K562 (cell line): ENCODE results near the gene METTL15. TPM values are rescaled to one million over a fixed set of nuclear protein-coding genes. Genes with fewer than 3 reads are reported as not detected.
A peak's percentile ranks its signal among the peaks of the same experiment; 100 is the strongest.

Source experiments
- ATAC-seq: fragments of 200-7000 bp; cut with Tn5 transposase; 3 replicates; pipeline ENCODE4 v1.9.1; 2020; ENCODE audit warnings: moderate library complexity
- Bru-seq: library from RNA; stranded (reverse); fragments of 400-500 nt; gene quantifications from one replicate; lab custom pipeline; 2021; lab: Mats Ljungman, UMichigan
- BruChase-seq, 2 experiments: library from RNA; stranded (reverse); fragments of 400-500 nt; gene quantifications; one replicate each; lab custom pipeline; 2021; lab: Mats Ljungman, UMichigan
- BruUV-seq: library from RNA; stranded (reverse); fragments of 400-500 nt; replicated peaks from 2 replicates; lab custom pipeline; 2021; lab: Mats Ljungman, UMichigan
- CTCF ChIA-PET: fragments of 300-600 bp; formaldehyde crosslinking; extraction: SDS; loops from one replicate; lab custom pipeline; 2021; ENCODE audit warnings: low intra/inter-chr PET ratio; lab: Yijun Ruan, JAX
- POLR2A ChIA-PET: fragments of 300-600, 350-650 bp; sonication (Branson Sonifier 250); formaldehyde crosslinking; extraction: SDS; loops from one replicate; lab custom pipeline; 2021; ENCODE audit warnings: antibody characterized with exemption, inconsistent platforms; lab: Yijun Ruan, JAX
- DNase-seq, 4 experiments: peaks; one replicate each; pipeline versions ENCODE4 v3.0.0 to v3.0.0-alpha.2; 2011 to 2018; ENCODE audit warnings: low spot score in 3 of 4, mixed read lengths in 3 of 4; ENCODE audit errors: extremely low read depth in 1 of 4
- FAIRE-seq: peaks from 2 replicates; lab custom pipeline; 2011; peaks lifted over from hg19 to GRCh38; lab: Jason Lieb, UNC
- H2AFZ ChIP-seq: 2 replicates; pipeline ENCODE4 v1.6.0; 2011; ENCODE audit warnings: low read depth, low read length, control low read depth, inconsistent platforms
- H3K27ac ChIP-seq: fragments of 200-600 bp; 3 replicates; pipeline ENCODE4 v1.8.0; 2011; ENCODE audit warnings: low read depth, mild to moderate bottlenecking, control low read depth, inconsistent platforms, low read length, moderate library complexity, mixed read lengths; ENCODE audit errors: extremely low read depth
- H3K27me3 ChIP-seq, 2 experiments: fragments of 300-600 bp in 1 of 2; 2 replicates in 1 of 2; 3 replicates in 1 of 2; pipeline versions ENCODE4 v1.6.0 to v1.8.0; 2011; ENCODE audit warnings: inconsistent platforms in 2 of 2, low read length in 2 of 2, mild to moderate bottlenecking in 1 of 2, mixed read lengths in 1 of 2, moderate library complexity in 1 of 2; ENCODE audit not compliant: control insufficient read depth in 2 of 2, insufficient read depth in 2 of 2
- H3K36me3 ChIP-seq: fragments of 300-600 bp; 3 replicates; pipeline ENCODE4 v1.8.0; 2011; ENCODE audit warnings: mild to moderate bottlenecking, low read length, inconsistent platforms; ENCODE audit not compliant: control insufficient read depth, insufficient read depth
- H3K4me1 ChIP-seq, 2 experiments: fragments of 200-600 bp in 1 of 2; replicated peaks in 1 of 2; 2 replicates in 1 of 2; 3 replicates in 1 of 2; pipeline versions ENCODE4 v1.5.1 to v1.8.0; 2011; ENCODE audit warnings: inconsistent platforms in 2 of 2, low read length in 2 of 2, mild to moderate bottlenecking in 1 of 2, mixed read lengths in 1 of 2, moderate library complexity in 1 of 2; ENCODE audit not compliant: control insufficient read depth in 2 of 2, insufficient read depth in 2 of 2
- H3K4me2 ChIP-seq: 2 replicates; pipeline ENCODE4 v1.6.1; 2011; ENCODE audit warnings: low read length, control low read depth, inconsistent platforms, mixed read lengths; ENCODE audit not compliant: insufficient read depth
- H3K4me3 ChIP-seq: fragments of 200-600 bp; sonication (generic), shearing (Covaris generic); 2 replicates; pipeline ENCODE4 v1.5.1; 2016; ENCODE audit warnings: control low read depth, inconsistent platforms
- H3K79me2 ChIP-seq: fragments of 200-600 bp; 3 replicates; pipeline ENCODE4 v1.8.0; 2011; ENCODE audit warnings: low read length, inconsistent platforms; ENCODE audit not compliant: control insufficient read depth, insufficient read depth
- H3K9ac ChIP-seq, 2 experiments: 2 replicates each; pipeline versions ENCODE4 v1.6.0 to v1.6.1; 2011; ENCODE audit warnings: low read depth in 2 of 2, low read length in 2 of 2, control low read depth in 1 of 2, inconsistent platforms in 1 of 2, mild to moderate bottlenecking in 1 of 2, mixed read lengths in 1 of 2; ENCODE audit not compliant: insufficient read depth in 1 of 2
- H3K9me1 ChIP-seq: one replicate; pipeline ENCODE4 v1.6.0; 2011; ENCODE audit warnings: inconsistent platforms, mild to moderate bottlenecking, low read length, moderate library complexity; ENCODE audit not compliant: control insufficient read depth, insufficient read depth
- H3K9me3 ChIP-seq: replicated peaks from 2 replicates; pipeline ENCODE4 v1.5.1; 2011; ENCODE audit warnings: low read depth, low read length, inconsistent platforms; ENCODE audit not compliant: control insufficient read depth, insufficient read depth
- H4K20me1 ChIP-seq: replicated peaks from 2 replicates; pipeline ENCODE4 v1.6.1; 2011; ENCODE audit warnings: low read length, inconsistent platforms, mixed read lengths; ENCODE audit not compliant: control insufficient read depth, insufficient read depth
- MBD2 ChIP-seq: sonication (generic); IDR thresholded peaks from 2 replicates; pipeline ENCODE4 v1.6.1; 2016; ENCODE audit warnings: low read depth, borderline replicate concordance
- YY1 ChIP-seq, 3 experiments: IDR thresholded peaks; 2 replicates each; pipeline ENCODE4 v1.6.1; 2011; ENCODE audit warnings: low read length in 2 of 3, mild to moderate bottlenecking in 2 of 3, moderate library complexity in 2 of 3, borderline replicate concordance in 1 of 3, control low read depth in 1 of 3, low read depth in 1 of 3; ENCODE audit not compliant: insufficient read depth in 3 of 3, insufficient replicate concordance in 2 of 3, control insufficient read depth in 1 of 3, insufficient read length in 1 of 3; ENCODE audit errors: extremely low read depth in 1 of 3
- ZNF785 ChIP-seq: fragments of 250-450 bp; sonication (Bioruptor Pico); IDR thresholded peaks from 2 replicates; pipeline ENCODE4 v1.4.0; 2020; ENCODE audit warnings: mild to moderate bottlenecking
- WGBS: fragments of 100-300 bp; shearing (Covaris generic); methylation state at CpG from one replicate; pipeline ENCODE4 v1.1.6; 2016; ENCODE audit warnings: low coverage, mixed read lengths; ENCODE audit not compliant: insufficient coverage; ENCODE audit errors: missing lambda C conversion rate; 5-methylcytosine and 5-hydroxymethylcytosine counted together
- in situ Hi-C: fragments of 300-500 bp; cut with MboI; formaldehyde crosslinking; loops from 4 replicates; pipeline ENCODE4 v1.15.0; 2018; ENCODE audit warnings: inconsistent platforms, mixed read lengths
- intact Hi-C: fragments of 100-400 bp; cut with micrococcal nuclease; formaldehyde crosslinking; loops from 2 replicates; pipeline ENCODE4 v1.14.2; 2022
- long read RNA-seq, 3 experiments: library from polyadenylated mRNA in 2 of 3; library from RNA in 1 of 3; unstranded in 2 of 3; stranded (forward) in 1 of 3; transcript quantifications; one replicate each; pipeline ENCODE4 v2.0.0, GENCODE V29; 2019 to 2022
- polyA minus RNA-seq, 3 experiments: library from RNA; depleted of rRNA, polyadenylated mRNA; stranded (reverse); fragments of >200 nt; gene quantifications; 2 replicates each; pipeline ENCODE4 v1.2.3, GENCODE V29; 2011
- polyA plus RNA-seq, 8 experiments: library from polyadenylated mRNA; depleted of rRNA in 4 of 8; stranded (reverse) in 5 of 8; unstranded in 3 of 8; fragments of >200 nt; fragmentation: Nextera tagmentation in 2 of 8; fragmentation: Illumina TruSeq in 1 of 8; extraction: Ambion mirVana in 2 of 8; extraction: Trizol in 1 of 8; gene quantifications; 2 replicates each; pipeline versions ENCODE4 v1.2.1 to v1.2.3, GENCODE V29; 2011 to 2014; ENCODE audit warnings: inconsistent platforms in 1 of 8, missing spikeins in 1 of 8
- total RNA-seq, 7 experiments: library from RNA; depleted of rRNA in 6 of 7; stranded (reverse); fragments of >200 nt in 6 of 7; fragmentation: Illumina TruSeq in 2 of 7; extraction: Trizol in 2 of 7; gene quantifications; 2 replicates each; pipeline versions ENCODE4 v1.2.1 to v1.2.3, GENCODE V29; 2011 to 2021; ENCODE audit warnings: low replicate concordance in 1 of 7
- TF ChIP-seq, protein P1 (sequence below): IDR thresholded peaks from 2 replicates; pipeline ENCODE4 v1.6.1; 2014; ENCODE audit warnings: antibody characterized with exemption
- TF ChIP-seq, protein P2 (sequence below): sonication (generic); formaldehyde crosslinking; IDR thresholded peaks from 2 replicates; pipeline ENCODE4 v1.8.1; 2023; ENCODE audit warnings: missing genetic modification reagents, mild to moderate bottlenecking, borderline replicate concordance

The METTL15 gene, protein sequence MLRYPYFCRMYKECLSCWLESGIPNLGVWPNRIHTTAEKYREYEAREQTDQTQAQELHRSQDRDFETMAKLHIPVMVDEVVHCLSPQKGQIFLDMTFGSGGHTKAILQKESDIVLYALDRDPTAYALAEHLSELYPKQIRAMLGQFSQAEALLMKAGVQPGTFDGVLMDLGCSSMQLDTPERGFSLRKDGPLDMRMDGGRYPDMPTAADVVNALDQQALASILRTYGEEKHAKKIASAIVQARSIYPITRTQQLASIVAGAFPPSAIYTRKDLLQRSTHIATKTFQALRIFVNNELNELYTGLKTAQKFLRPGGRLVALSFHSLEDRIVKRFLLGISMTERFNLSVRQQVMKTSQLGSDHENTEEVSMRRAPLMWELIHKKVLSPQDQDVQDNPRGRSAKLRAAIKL
- total RNA-seq (2011; cell fraction: chromatin; rRNA removed; ENCODE audit: low replicate concordance), result 32.0 and 54.2 TPM in 2 replicates
- 11.5 and 16.8 TPM in 2 replicates for total RNA-seq (2011; cell fraction: nucleolus; rRNA removed)
- total RNA-seq (2011; cell fraction: nucleoplasm; rRNA removed), result 26.0 and 39.6 TPM in 2 replicates
- total RNA-seq (2014; rRNA removed) (10.4 and 10.7 TPM in 2 replicates), total RNA-seq (2014; rRNA removed; fragmentation: Illumina TruSeq; extraction: Trizol) (21.7 and 24.2 TPM in 2 replicates), total RNA-seq (2015; rRNA removed; fragmentation: Illumina TruSeq; extraction: Trizol) (15.9 and 16.1 TPM in 2 replicates), total RNA-seq (2021) (12.5 and 15.9 TPM in 2 replicates), polyA plus RNA-seq (2011; rRNA removed) (17.5 and 20.4 TPM in 2 replicates), polyA plus RNA-seq (2014; fragmentation: Illumina TruSeq; extraction: Trizol) (10.1 and 12.1 TPM in 2 replicates), polyA plus RNA-seq (2014; fragmentation: Nextera tagmentation; extraction: Ambion mirVana) (10 to 100 TPM; 19.1 to 20.9 TPM), polyA plus RNA-seq (2014; rRNA removed) (11.6 and 12.0 TPM in 2 replicates), polyA minus RNA-seq (2011; rRNA and poly(A)+ RNA removed) (32.8 and 40.0 TPM in 2 replicates), Bru-seq, nascent RNA (percentile 74 among the genes with signal in this experiment), BruChase-seq, experiment 1, labeled RNA remaining after a 2-hour chase (percentile 80 among the genes with signal in this experiment), BruChase-seq, experiment 2, labeled RNA remaining after a 6-hour chase (percentile 76 among the genes with signal in this experiment)
- polyA plus RNA-seq (2011; cell fraction: cytosol; rRNA removed), result 6.8 and 11.1 TPM in 2 replicates
- 13.2 and 14.6 TPM in 2 replicates for polyA plus RNA-seq (2011; cell fraction: nucleus; rRNA removed)
- polyA plus RNA-seq (2012), result 8.5 and 8.6 TPM in 2 replicates
- polyA minus RNA-seq (2011; cell fraction: cytosol; rRNA and poly(A)+ RNA removed), result 10.6 and 13.9 TPM in 2 replicates
- polyA minus RNA-seq (2011; cell fraction: nucleus; rRNA and poly(A)+ RNA removed), result 36.2 and 64.3 TPM in 2 replicates
- long read RNA-seq, experiment 1, full-length matches to known transcripts, result 11 of 68 reads
- long read RNA-seq, experiment 1, partial matches to known transcripts, result 44 of 68 reads
- long read RNA-seq, experiment 1, other reads (novel, unspliced or antisense), result 13 of 68 reads
- long read RNA-seq, experiment 2, partial matches to known transcripts, result 1 of 15 reads
- long read RNA-seq, experiment 2, other reads (novel, unspliced or antisense), result 14 of 15 reads
- long read RNA-seq, experiment 3, full-length matches to known transcripts, result 3 of 12 reads
- long read RNA-seq, experiment 3, partial matches to known transcripts, result 6 of 12 reads
- long read RNA-seq, experiment 3, other reads (novel, unspliced or antisense), result 3 of 12 reads

DNA sequence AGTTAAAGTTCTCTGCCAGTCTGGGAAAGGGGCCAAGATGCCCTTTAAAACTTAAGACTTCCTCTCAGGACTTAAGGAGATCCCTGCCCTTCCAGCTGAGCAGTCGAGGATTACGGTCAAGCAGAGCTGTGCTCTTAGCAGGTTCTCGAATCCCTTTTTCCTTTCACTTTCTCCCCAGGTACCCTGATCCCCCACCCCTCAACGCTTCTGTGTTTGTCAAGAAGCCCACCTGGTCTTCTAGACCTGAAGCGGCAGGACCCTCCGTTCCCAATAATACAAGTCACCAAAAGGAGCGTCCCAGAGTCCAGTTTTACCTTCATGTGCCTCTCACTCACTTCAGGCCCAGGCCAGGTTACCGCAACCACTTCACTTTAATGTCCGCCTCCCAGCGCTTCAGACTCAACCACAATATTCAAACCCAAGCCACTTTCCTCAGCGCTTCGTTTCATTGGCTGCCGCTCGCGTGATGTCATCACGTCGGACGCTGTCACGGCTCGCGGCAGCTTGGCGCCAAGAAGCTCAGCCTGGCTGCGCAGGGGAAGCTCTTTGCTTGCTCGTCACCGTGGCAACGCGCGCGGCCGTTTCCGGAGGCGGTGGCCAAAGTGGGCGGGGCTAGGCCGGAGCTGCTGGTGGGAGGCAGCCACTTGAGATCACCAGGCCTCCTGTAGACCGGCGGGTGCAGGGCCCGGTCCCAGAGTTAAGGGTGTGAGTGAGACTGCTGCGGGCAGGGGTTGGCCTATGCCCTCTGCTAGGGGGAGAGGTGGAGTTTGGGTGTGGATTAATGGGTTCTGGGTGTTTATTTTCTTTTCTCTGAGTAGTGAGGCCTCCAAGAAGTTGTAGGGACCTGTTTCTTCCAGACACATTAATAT lies at the start of gene METTL15, which contains the start of gene KIF18A:
Gene METTL15, plus strand, starts transcription at position 639 of the 869 bp plus-strand sequence. CDS start 4,947 bp downstream, outside the sequence.
Gene KIF18A, minus strand, starts transcription at position 407 of the 869 bp plus-strand sequence. CDS start 10,209 bp downstream, outside the sequence.
- Histone ChIP-seq H3K4me3 (peak within 1 kb of the TSS; percentile 78), H3K27me3 (no peaks in the 10 kb centered on the region), H3K9me1 (no peaks in the 10 kb centered on the region), H3K79me2 (peaks cover 98% of the 10 kb centered on the region), H3K36me3 (peaks cover 6% of the 10 kb centered on the region; the same call in 2 of the 3 replicates), H3K4me2 (peak within 1 kb of the TSS; percentile 98), H3K27ac (peak within 1 kb of the TSS; percentile 97), H3K9ac (peak within 1 kb of the TSS; percentile 90 to 98), H2AFZ (peak within 1 kb of the TSS; percentile 87), H3K4me1 (no peaks in the 10 kb centered on the region; a peak in 4 of 5 replicates), H3K9me3 (no peaks in the 10 kb centered on the region), H4K20me1 (no peaks in the 10 kb centered on the region)
- ChIA-PET CTCF (no interaction called here), POLR2A (interaction anchor here (0.7 to 2.8 kb wide), 11 partner anchors 8 to 738 kb away, joined by 3 to 21 read pairs (median 3); no protein-coding TSS in a partner anchor)
- in situ Hi-C loops (no loop called here), intact Hi-C loops (no loop called here)
- TSS peak; percentile 74 for BruUV-seq
- under 1% methylated on average over 38 of the region's 38 CpGs for WGBS
- peak; percentile 98 for FAIRE-seq
- peak; percentile 90 to 99 (median 90) for DNase-seq
- ATAC-seq, result peak; percentile 84
- TF ChIP-seq YY1 (IDR thresholded peaks at IDR 0.05; ENCODE audit: borderline replicate concordance in 1 of 3, control insufficient read depth in 1 of 3, extremely low read depth in 1 of 3, insufficient read depth in 3 of 3, insufficient read length in 1 of 3, insufficient replicate concordance in 2 of 3, low read depth in 1 of 3, low read length in 2 of 3) (peak; percentile 12 to 84 (median 67)), MBD2 (peak; percentile 66; the same call in 1 of the 2 replicates), ZNF785 (CRISPR knock-in tag) (no peak)
- TF ChIP-seq, protein P1, sequence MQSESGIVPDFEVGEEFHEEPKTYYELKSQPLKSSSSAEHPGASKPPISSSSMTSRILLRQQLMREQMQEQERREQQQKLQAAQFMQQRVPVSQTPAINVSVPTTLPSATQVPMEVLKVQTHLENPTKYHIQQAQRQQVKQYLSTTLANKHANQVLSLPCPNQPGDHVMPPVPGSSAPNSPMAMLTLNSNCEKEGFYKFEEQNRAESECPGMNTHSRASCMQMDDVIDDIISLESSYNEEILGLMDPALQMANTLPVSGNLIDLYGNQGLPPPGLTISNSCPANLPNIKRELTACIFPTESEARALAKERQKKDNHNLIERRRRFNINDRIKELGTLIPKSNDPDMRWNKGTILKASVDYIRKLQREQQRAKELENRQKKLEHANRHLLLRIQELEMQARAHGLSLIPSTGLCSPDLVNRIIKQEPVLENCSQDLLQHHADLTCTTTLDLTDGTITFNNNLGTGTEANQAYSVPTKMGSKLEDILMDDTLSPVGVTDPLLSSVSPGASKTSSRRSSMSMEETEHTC, result no peak
- TF ChIP-seq, protein P2, sequence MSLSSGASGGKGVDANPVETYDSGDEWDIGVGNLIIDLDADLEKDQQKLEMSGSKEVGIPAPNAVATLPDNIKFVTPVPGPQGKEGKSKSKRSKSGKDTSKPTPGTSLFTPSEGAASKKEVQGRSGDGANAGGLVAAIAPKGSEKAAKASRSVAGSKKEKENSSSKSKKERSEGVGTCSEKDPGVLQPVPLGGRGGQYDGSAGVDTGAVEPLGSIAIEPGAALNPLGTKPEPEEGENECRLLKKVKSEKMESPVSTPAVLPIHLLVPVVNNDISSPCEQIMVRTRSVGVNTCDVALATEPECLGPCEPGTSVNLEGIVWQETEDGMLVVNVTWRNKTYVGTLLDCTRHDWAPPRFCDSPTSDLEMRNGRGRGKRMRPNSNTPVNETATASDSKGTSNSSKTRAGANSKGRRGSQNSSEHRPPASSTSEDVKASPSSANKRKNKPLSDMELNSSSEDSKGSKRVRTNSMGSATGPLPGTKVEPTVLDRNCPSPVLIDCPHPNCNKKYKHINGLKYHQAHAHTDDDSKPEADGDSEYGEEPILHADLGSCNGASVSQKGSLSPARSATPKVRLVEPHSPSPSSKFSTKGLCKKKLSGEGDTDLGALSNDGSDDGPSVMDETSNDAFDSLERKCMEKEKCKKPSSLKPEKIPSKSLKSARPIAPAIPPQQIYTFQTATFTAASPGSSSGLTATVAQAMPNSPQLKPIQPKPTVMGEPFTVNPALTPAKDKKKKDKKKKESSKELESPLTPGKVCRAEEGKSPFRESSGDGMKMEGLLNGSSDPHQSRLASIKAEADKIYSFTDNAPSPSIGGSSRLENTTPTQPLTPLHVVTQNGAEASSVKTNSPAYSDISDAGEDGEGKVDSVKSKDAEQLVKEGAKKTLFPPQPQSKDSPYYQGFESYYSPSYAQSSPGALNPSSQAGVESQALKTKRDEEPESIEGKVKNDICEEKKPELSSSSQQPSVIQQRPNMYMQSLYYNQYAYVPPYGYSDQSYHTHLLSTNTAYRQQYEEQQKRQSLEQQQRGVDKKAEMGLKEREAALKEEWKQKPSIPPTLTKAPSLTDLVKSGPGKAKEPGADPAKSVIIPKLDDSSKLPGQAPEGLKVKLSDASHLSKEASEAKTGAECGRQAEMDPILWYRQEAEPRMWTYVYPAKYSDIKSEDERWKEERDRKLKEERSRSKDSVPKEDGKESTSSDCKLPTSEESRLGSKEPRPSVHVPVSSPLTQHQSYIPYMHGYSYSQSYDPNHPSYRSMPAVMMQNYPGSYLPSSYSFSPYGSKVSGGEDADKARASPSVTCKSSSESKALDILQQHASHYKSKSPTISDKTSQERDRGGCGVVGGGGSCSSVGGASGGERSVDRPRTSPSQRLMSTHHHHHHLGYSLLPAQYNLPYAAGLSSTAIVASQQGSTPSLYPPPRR (CRISPR knock-in tag), result no peak
